Measurements from ENCODE around the gene PF4V1. TPM values are rescaled to one million over a fixed set of nuclear protein-coding genes. Genes with fewer than 3 reads are reported as not detected.

Gene PF4V1
- total RNA-seq, 1 donor from 2014 or later, result not detected

DNA sequence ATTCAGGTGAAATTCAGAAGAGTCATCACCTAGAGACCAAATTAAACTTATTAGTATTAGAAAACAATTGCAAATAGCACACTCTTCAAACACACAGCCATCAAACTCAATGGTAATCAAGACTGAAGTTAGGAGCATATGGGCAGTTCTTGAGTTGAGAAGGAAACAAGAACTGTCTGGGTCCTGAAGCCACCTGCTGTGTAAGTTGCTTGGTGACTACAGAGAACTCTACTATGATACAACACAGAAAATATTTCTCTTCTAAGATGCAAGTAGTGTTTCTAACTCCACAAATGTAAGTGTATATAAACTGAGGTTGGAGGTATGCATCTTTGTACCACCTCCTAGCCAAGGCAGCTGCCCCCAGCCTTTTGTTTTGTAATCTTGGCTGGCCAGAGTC lies 325 bp upstream of the PF4V1 start:
- Mint-ChIP-seq H3K27me3 (ENCODE audit: low read depth) (peaks cover 45% of the 10 kb centered on the region), H3K4me1 (no peaks in the 10 kb centered on the region), H3K4me3 (no peak overlapping the region), H3K36me3 (no peaks in the 10 kb centered on the region), H3K9me3 (no peaks in the 10 kb centered on the region), H3K27ac (no peak overlapping the region)
- TF ChIP-seq CTCF (IDR thresholded peaks at IDR 0.05; ENCODE audit: unreplicated experiment), result no peak
- DNase-seq (ENCODE audit: low spot score in 2 of 2, unreplicated experiment in 2 of 2), result no peak

GRCh38 chr4:73853718-73854473 lies 800 bp downstream of the PF4V1 start:
- H3K36me3 Mint-ChIP-seq, result no peaks in the 10 kb centered on the region
- no peak for TF ChIP-seq CTCF (IDR thresholded peaks at IDR 0.05; ENCODE audit: unreplicated experiment)
- no peak for DNase-seq (ENCODE audit: low spot score in 2 of 2, unreplicated experiment in 2 of 2)
- H3K27me3 Mint-ChIP-seq (ENCODE audit: low read depth), result peaks cover 38% of the 10 kb centered on the region
- no peak overlapping the region for H3K27ac Mint-ChIP-seq
- H3K4me3 Mint-ChIP-seq, result no peak overlapping the region
- no peaks in the 10 kb centered on the region for H3K9me3 Mint-ChIP-seq
- no peaks in the 10 kb centered on the region for H3K4me1 Mint-ChIP-seq

DNA sequence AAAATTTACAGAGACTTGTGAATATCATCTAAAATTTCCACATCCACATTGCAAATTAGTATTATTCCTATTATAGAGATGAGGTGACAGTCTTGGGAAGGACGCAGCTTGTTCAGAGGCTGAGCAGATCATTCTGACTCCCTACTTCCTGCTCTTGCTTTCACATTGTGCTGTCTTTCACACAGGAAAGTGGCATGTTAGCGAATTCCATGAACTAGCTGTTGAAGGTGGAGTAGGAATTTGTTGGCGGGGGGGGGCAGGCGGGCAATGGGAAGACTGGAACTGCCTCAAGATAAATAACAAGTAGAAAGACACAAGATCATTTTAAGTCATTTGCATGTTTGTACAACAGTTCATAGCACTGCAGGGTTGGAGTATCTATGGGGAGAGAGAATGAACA lies 2.3 kb downstream of the PF4V1 start:
- Mint-ChIP-seq H3K27ac (no peak overlapping the region), H3K4me3 (no peak overlapping the region), H3K27me3 (ENCODE audit: low read depth) (peaks cover 44% of the 10 kb centered on the region), H3K9me3 (no peaks in the 10 kb centered on the region), H3K4me1 (no peaks in the 10 kb centered on the region), H3K36me3 (no peaks in the 10 kb centered on the region)
- TF ChIP-seq CTCF (IDR thresholded peaks at IDR 0.05; ENCODE audit: unreplicated experiment), result no peak
- no peak for DNase-seq (ENCODE audit: low spot score in 2 of 2, unreplicated experiment in 2 of 2)

GRCh38 chr4:73856518-73856917 lies 3.4 kb downstream of the PF4V1 start:
- H3K27ac Mint-ChIP-seq, result no peak overlapping the region
- TF ChIP-seq CTCF (IDR thresholded peaks at IDR 0.05; ENCODE audit: unreplicated experiment), result no peak
- no peak for DNase-seq (ENCODE audit: low spot score in 2 of 2, unreplicated experiment in 2 of 2)
- H3K36me3 Mint-ChIP-seq, result no peaks in the 10 kb centered on the region
- H3K9me3 Mint-ChIP-seq, result no peaks in the 10 kb centered on the region
- H3K4me3 Mint-ChIP-seq, result no peak overlapping the region
- H3K4me1 Mint-ChIP-seq, result no peaks in the 10 kb centered on the region
- H3K27me3 Mint-ChIP-seq (ENCODE audit: low read depth), result peaks cover 45% of the 10 kb centered on the region

GRCh38 chr4:73859614-73860088 lies 6.6 kb downstream of the PF4V1 start:
- Mint-ChIP-seq H3K4me1 (no peaks in the 10 kb centered on the region), H3K4me3 (no peak overlapping the region), H3K27me3 (ENCODE audit: low read depth) (peaks cover 40% of the 10 kb centered on the region), H3K36me3 (no peaks in the 10 kb centered on the region), H3K27ac (no peak overlapping the region), H3K9me3 (no peaks in the 10 kb centered on the region)
- no peak for DNase-seq (ENCODE audit: low spot score in 2 of 2, unreplicated experiment in 2 of 2)
- TF ChIP-seq CTCF (IDR thresholded peaks at IDR 0.05; ENCODE audit: unreplicated experiment), result no peak

Data from mesothelial cell of epicardium (in vitro differentiated cells).